ENCODE measurements around the gene HMGCS2. TPM values are rescaled to one million over a fixed set of nuclear protein-coding genes. Genes with fewer than 3 reads are reported as not detected.

The HMGCS2 gene
- total and polyA plus RNA-seq, 10 of the 15 experiments (the other 5 are each of a cell fraction or from before 2014, with no cell fraction given): 0.49 TPM; not detected in 9

DNA sequence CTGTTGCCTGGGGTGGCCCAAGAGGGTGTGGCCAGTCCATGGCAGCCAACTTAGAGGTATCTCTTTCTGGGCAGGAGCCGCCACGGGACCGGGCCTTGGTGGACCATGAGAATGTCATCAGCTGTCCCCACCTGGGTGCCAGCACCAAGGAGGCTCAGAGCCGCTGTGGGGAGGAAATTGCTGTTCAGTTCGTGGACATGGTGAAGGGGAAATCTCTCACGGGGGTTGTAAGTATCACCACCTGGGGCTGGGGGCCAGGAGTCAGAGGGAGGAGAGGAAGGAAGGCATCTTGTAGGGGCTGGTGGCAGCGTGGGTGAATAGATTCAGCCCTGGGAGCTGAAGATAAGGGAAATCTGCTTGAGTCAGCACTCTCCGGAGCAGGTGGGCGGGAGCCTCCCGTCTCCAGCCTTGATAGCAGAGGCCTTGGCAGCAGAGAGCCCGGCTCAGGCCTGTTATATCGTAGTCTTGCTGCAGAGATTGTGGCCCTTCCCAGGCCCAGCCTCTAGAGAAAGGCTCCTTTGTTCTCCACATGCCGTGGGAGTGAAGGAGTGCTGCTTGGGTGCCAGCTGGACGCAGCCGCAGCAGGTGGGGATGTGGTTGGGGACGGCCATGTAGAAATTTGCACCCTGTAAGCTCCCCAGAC lies 31.5 kb downstream of the HMGCS2 start:
- CTCF ChIA-PET: interaction anchor here (0.6 kb wide), 1 partner anchor 13 kb away, joined by 3 read pairs; no protein-coding TSS in a partner anchor
- Histone ChIP-seq H3K4me3 (no peak overlapping the region), H2AFZ (ENCODE audit: control insufficient read depth, low read depth, low read length) (no peak overlapping the region), H3K36me3 (ENCODE audit: control insufficient read depth in 2 of 2, insufficient read depth in 2 of 2, low read length in 1 of 2) (no peaks in the 10 kb centered on the region; a peak in 1 of 4 replicates), H3K4me2 (ENCODE audit: control insufficient read depth, insufficient read depth) (no peak overlapping the region), H3K79me2 (ENCODE audit: control insufficient read depth, insufficient read depth, low read length) (no peaks in the 10 kb centered on the region), H3K9ac (ENCODE audit: control insufficient read depth, insufficient read depth, low read length) (no peak overlapping the region), H3K27ac (ENCODE audit: control insufficient read depth, insufficient read depth) (no peak overlapping the region), H3K27me3 (replicated peaks in 1 of 2; ENCODE audit: control insufficient read depth in 2 of 2, insufficient read depth in 2 of 2, low read length in 1 of 2) (no peaks in the 10 kb centered on the region), H4K20me1 (ENCODE audit: control insufficient read depth, insufficient read depth) (no peaks in the 10 kb centered on the region), H3K4me1 (ENCODE audit: control insufficient read depth, insufficient read depth, low read length) (no peaks in the 10 kb centered on the region), H3K9me3 (replicated peaks; ENCODE audit: control insufficient read depth, insufficient read depth, low read length) (no peaks in the 10 kb centered on the region)
- SMC1A ChIA-PET (ENCODE audit: uncharacterized antibody, unreplicated experiment): no interaction called here
- TF ChIP-seq, protein P1, sequence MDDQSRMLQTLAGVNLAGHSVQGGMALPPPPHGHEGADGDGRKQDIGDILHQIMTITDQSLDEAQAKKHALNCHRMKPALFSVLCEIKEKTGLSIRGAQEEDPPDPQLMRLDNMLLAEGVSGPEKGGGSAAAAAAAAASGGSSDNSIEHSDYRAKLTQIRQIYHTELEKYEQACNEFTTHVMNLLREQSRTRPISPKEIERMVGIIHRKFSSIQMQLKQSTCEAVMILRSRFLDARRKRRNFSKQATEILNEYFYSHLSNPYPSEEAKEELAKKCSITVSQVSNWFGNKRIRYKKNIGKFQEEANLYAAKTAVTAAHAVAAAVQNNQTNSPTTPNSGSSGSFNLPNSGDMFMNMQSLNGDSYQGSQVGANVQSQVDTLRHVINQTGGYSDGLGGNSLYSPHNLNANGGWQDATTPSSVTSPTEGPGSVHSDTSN (IDR thresholded peaks at IDR 0.05; ENCODE audit: insufficient replicate concordance, low read depth, low read length): no peak
- TF ChIP-seq, protein P2, sequence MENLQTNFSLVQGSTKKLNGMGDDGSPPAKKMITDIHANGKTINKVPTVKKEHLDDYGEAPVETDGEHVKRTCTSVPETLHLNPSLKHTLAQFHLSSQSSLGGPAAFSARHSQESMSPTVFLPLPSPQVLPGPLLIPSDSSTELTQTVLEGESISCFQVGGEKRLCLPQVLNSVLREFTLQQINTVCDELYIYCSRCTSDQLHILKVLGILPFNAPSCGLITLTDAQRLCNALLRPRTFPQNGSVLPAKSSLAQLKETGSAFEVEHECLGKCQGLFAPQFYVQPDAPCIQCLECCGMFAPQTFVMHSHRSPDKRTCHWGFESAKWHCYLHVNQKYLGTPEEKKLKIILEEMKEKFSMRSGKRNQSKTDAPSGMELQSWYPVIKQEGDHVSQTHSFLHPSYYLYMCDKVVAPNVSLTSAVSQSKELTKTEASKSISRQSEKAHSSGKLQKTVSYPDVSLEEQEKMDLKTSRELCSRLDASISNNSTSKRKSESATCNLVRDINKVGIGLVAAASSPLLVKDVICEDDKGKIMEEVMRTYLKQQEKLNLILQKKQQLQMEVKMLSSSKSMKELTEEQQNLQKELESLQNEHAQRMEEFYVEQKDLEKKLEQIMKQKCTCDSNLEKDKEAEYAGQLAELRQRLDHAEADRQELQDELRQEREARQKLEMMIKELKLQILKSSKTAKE (IDR thresholded peaks at IDR 0.05; ENCODE audit: low read depth, poor library complexity, severe bottlenecking): no peak
- no peak for TF ChIP-seq SP1 (IDR thresholded peaks at IDR 0.05; ENCODE audit: low read depth, low read length)
- no peak for TF ChIP-seq EED (IDR thresholded peaks at IDR 0.05; ENCODE audit: low read depth)
- TF ChIP-seq CBX5 (IDR thresholded peaks at IDR 0.05; ENCODE audit: low read depth): no peak
- TF ChIP-seq BCL11A (IDR thresholded peaks at IDR 0.05; ENCODE audit: low read depth, low read length): no peak
- TF ChIP-seq GABPA (IDR thresholded peaks at IDR 0.05; ENCODE audit: low read depth): no peak
- TF ChIP-seq, protein P3, sequence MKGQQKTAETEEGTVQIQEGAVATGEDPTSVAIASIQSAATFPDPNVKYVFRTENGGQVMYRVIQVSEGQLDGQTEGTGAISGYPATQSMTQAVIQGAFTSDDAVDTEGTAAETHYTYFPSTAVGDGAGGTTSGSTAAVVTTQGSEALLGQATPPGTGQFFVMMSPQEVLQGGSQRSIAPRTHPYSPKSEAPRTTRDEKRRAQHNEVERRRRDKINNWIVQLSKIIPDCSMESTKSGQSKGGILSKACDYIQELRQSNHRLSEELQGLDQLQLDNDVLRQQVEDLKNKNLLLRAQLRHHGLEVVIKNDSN (IDR thresholded peaks at IDR 0.05; ENCODE audit: borderline replicate concordance, extremely low read length, insufficient read depth, low read depth, low read length): no peak
- intact Hi-C loops (cut with micrococcal nuclease; ENCODE audit: unreplicated experiment) (no loop called here), in situ Hi-C loops (cut with MboI) (no loop called here)
- ATAC-seq: no peak
- no TSS peak for BruUV-seq (replicated peaks)
- no peak for FAIRE-seq
- no peak for DNase-seq (ENCODE audit: low read depth, low spot score)
- 55% methylated on average over 14 of the region's 16 CpGs for WGBS (ENCODE audit: insufficient coverage, insufficient replicate concordance, low lambda C conversion rate, missing lambda C conversion rate)
- POLR2A ChIA-PET: no interaction called here
- RAD21 ChIA-PET (ENCODE audit: unreplicated experiment): no interaction called here
